HK-2 (cell line): Measurements from ENCODE around the gene MLLT3.
A peak's percentile ranks its signal among the peaks of the same experiment; 100 is the strongest.

ENCODE experiments used
- DNase-seq: peaks from one replicate; pipeline ENCODE4 v3.0.0-alpha.2; 2018; ENCODE audit not compliant: unreplicated experiment

Gene MLLT3

GRCh38 chr9:20625003-20625349 is 2.7 kb upstream of the MLLT3 start:
- no peak for DNase-seq

- peak; percentile 22 for DNase-seq
These were observed 2.1 kb upstream of the MLLT3 start for GRCh38 chr9:20624201-20625002.

- DNase-seq = no peak
These were observed 1.4 kb upstream of the MLLT3 start for GRCh38 chr9:20623748-20624124.

- DNase-seq = no peak
These were observed 885 bp upstream of the MLLT3 start for GRCh38 chr9:20623021-20623747.

GRCh38 chr9:20621471-20622329 is 599 bp downstream of the MLLT3 start:
- DNase-seq = peak; percentile 64

GRCh38 chr9:20620650-20621470 is 1.4 kb downstream of the MLLT3 start:
- peak; percentile 17 for DNase-seq

GRCh38 chr9:20619487-20620200 is 2.7 kb downstream of the MLLT3 start:
- DNase-seq = no peak

GRCh38 chr9:20618361-20618802 is 3.9 kb downstream of the MLLT3 start:
- no peak for DNase-seq

- no peak for DNase-seq
These were observed 5.5 kb downstream of the MLLT3 start for GRCh38 chr9:20616808-20617207.

GRCh38 chr9:20614602-20615216 is 7.6 kb downstream of the MLLT3 start:
- no peak for DNase-seq

GRCh38 chr9:20611691-20612287 is 10.5 kb downstream of the MLLT3 start:
- DNase-seq = no peak

GRCh38 chr9:20610591-20610990 is 11.7 kb downstream of the MLLT3 start:
- no peak for DNase-seq

GRCh38 chr9:20608582-20608981 is 13.7 kb downstream of the MLLT3 start:
- no peak for DNase-seq

- DNase-seq = no peak
These were observed 15.6 kb downstream of the MLLT3 start for GRCh38 chr9:20606652-20607051.

- DNase-seq = no peak
These were observed 17.7 kb downstream of the MLLT3 start for GRCh38 chr9:20604562-20604961.

- no peak for DNase-seq
These were observed 18.6 kb downstream of the MLLT3 start for GRCh38 chr9:20603524-20604268.

GRCh38 chr9:20601292-20601691 is 21.0 kb downstream of the MLLT3 start:
- DNase-seq = no peak

- no peak for DNase-seq
These were observed 23.1 kb downstream of the MLLT3 start for GRCh38 chr9:20599195-20599594.

- no peak for DNase-seq
These were observed 23.9 kb downstream of the MLLT3 start for GRCh38 chr9:20598367-20598766.
